ENCODE data around the gene BCAS1. TPM values are rescaled to one million over a fixed set of nuclear protein-coding genes. Genes with fewer than 3 reads are reported as not detected.

BCAS1 gene
- total RNA-seq, 1 donor from 2014 or later = not detected

DNA sequence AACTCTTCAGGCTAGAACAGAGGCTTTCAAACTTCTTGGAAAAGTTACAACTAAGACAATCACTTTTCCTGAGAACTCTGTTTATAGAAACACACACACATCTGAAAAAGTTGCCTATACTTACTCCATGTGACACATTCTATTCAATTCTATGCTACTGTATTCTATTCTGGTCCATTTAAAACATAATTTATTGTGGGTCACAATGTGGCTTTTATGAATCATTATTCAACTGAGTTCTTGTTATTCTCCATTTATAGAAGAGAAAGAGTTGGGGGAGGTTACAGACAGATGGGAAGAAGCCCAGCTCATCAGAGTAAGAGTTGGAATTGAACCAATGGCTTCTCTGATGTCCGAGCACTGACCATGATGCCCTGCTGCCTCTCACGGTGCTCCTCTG, 21.6 kb upstream of the BCAS1 start:
- Histone ChIP-seq H3K4me3 (ENCODE audit: low read depth, low read length) (no peak overlapping the region), H3K27me3 (ENCODE audit: control insufficient read depth, insufficient read depth, low read length) (no peaks in the 10 kb centered on the region), H3K36me3 (ENCODE audit: control insufficient read depth, insufficient read depth, low read length) (no peaks in the 10 kb centered on the region)
- TF ChIP-seq, protein P1, sequence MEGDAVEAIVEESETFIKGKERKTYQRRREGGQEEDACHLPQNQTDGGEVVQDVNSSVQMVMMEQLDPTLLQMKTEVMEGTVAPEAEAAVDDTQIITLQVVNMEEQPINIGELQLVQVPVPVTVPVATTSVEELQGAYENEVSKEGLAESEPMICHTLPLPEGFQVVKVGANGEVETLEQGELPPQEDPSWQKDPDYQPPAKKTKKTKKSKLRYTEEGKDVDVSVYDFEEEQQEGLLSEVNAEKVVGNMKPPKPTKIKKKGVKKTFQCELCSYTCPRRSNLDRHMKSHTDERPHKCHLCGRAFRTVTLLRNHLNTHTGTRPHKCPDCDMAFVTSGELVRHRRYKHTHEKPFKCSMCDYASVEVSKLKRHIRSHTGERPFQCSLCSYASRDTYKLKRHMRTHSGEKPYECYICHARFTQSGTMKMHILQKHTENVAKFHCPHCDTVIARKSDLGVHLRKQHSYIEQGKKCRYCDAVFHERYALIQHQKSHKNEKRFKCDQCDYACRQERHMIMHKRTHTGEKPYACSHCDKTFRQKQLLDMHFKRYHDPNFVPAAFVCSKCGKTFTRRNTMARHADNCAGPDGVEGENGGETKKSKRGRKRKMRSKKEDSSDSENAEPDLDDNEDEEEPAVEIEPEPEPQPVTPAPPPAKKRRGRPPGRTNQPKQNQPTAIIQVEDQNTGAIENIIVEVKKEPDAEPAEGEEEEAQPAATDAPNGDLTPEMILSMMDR (IDR thresholded peaks at IDR 0.05; ENCODE audit: insufficient read depth, low read length, severe bottlenecking) = no peak
- DNase-seq (ENCODE audit: low read depth) (no peak), FAIRE-seq (no peak)

DNA sequence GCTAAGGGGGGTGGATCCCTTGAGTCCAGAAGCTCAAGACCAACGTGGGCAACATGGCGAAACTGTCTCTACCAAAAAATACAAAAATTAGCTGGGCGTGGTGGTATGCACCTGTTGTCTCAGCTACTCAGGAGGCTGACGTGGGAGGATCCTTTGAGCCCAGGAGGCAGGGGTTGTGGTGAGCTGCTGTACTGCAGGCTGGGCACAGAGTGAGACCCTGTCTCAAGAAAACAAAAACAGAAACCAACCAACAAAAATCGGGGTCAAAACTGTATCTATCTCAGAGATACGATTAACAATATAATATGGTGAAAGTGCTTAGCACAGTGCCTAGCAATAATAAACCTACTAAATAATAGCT, 20.7 kb upstream of the BCAS1 start:
- Histone ChIP-seq H3K4me3 (ENCODE audit: low read depth, low read length) (no peak overlapping the region), H3K36me3 (ENCODE audit: control insufficient read depth, insufficient read depth, low read length) (no peaks in the 10 kb centered on the region), H3K27me3 (ENCODE audit: control insufficient read depth, insufficient read depth, low read length) (no peaks in the 10 kb centered on the region)
- DNase-seq (ENCODE audit: low read depth) (no peak), FAIRE-seq (no peak)
- TF ChIP-seq, protein P1 (IDR thresholded peaks at IDR 0.05; ENCODE audit: insufficient read depth, low read length, severe bottlenecking) = no peak

DNA sequence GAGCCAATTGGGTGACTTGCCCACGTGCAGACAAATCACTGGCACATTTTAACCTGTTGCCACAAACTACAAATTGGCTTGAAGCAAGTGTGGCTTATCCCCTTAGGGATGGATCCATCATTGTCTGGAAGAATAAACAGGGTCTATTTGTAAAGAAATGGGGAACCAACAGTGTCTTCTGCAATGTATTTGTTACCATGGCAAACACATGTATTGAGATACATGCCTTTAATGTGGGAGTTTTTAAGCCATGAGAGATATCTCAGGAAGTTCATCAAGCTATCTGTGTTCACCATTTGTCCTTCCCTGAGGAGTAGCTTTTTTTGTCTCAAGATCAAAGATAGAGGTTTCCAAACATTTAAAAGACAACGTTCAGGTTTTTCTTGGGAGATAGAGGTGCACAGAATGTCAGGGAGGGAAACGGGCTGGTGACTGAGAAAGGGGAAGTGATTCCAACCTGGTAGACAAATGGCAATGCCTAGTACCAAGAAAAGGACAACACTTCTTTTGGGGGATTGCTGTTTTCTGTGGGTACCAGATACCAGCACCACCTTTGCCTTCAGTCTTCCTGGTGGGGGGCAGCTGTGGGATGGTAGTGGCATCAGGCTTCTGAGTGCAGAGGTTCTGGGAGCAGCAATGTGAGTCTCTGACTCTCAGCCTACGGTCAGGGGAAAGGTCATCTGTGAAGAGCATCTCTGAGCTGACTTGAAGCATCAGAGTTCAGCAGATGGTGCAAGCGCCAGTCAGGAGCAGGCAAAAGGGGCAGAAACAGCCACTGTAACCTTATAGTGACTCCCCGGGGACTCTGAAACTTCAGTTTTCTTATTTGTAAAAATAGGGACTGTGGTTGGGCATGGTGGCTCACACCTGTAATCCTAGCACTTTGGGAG, 20.1 kb upstream of the BCAS1 start:
- FAIRE-seq = no peak
- TF ChIP-seq, protein P1 (IDR thresholded peaks at IDR 0.05; ENCODE audit: insufficient read depth, low read length, severe bottlenecking) = no peak
- no peaks in the 10 kb centered on the region for H3K27me3 ChIP-seq (ENCODE audit: control insufficient read depth, insufficient read depth, low read length)
- no peak overlapping the region for H3K4me3 ChIP-seq (ENCODE audit: low read depth, low read length)
- DNase-seq (ENCODE audit: low read depth) = no peak
- no peaks in the 10 kb centered on the region for H3K36me3 ChIP-seq (ENCODE audit: control insufficient read depth, insufficient read depth, low read length)

DNA sequence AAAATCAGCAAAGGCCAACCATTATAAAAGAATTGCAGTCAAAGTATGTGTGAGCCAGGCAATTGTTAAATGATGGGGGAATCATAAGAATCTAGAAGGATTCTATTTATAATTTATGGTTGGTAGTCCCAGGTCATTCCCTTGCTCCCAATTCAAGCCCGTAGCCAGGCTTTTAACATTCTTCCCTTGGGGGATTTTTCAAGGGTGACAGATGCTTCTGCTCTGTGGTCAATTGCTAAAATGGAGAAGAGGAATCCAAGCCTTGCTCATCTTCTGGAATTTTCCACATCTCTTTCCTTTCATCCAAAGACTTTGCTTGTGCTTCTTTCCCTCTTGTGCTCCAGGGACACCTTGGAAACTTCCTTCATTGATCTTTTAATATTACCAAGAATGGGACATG, 18.0 kb upstream of the BCAS1 start:
- FAIRE-seq (no peak), DNase-seq (ENCODE audit: low read depth) (no peak)
- TF ChIP-seq, protein P1 (IDR thresholded peaks at IDR 0.05; ENCODE audit: insufficient read depth, low read length, severe bottlenecking) = no peak

DNA sequence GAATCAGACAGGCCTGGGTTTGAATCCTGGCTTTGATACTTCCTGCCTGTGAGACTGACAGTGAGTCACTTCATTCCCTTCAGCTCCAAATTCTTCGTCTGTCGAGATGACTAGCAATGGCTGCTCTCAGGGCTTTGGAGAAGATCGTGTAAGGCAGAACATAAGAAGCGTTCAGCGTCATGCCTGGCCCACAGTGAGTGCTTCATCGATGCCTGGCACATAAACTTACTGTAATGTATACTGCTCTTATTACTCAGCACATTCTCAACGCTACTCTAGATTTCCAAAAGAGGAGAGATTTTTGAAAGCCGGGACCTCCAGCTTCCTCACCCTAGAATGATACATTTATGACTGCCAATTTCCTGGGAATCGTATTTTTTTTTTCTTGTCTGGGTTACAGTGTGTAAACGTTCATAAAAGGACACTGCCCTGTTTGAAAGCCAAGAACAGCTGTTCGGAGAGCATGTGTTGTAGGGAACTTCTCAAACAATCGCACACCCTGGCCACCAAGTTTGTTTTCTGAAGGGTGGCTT, 16.2 kb upstream of the BCAS1 start:
- TF ChIP-seq, protein P1 (IDR thresholded peaks at IDR 0.05; ENCODE audit: insufficient read depth, low read length, severe bottlenecking) = no peak
- Histone ChIP-seq H3K27me3 (ENCODE audit: control insufficient read depth, insufficient read depth, low read length) (no peaks in the 10 kb centered on the region), H3K4me3 (ENCODE audit: low read depth, low read length) (no peak overlapping the region), H3K36me3 (ENCODE audit: control insufficient read depth, insufficient read depth, low read length) (no peaks in the 10 kb centered on the region)
- FAIRE-seq (no peak), DNase-seq (ENCODE audit: low read depth) (peak; percentile 37)

More for the DNA sequence above, 18.0 kb upstream of the BCAS1 start:
- no peaks in the 10 kb centered on the region for H3K36me3 ChIP-seq (ENCODE audit: control insufficient read depth, insufficient read depth, low read length)
- H3K27me3 ChIP-seq (ENCODE audit: control insufficient read depth, insufficient read depth, low read length) = no peaks in the 10 kb centered on the region
- no peak overlapping the region for H3K4me3 ChIP-seq (ENCODE audit: low read depth, low read length)

All from bronchial epithelial cell (primary cell).